Endothelial cell of umbilical vein (primary cell): Measurements from ENCODE around the gene EFHC2. TPM values are rescaled to one million over a fixed set of nuclear protein-coding genes. Genes with fewer than 3 reads are reported as not detected.

Experiments
- BruUV-seq: library from RNA; stranded (reverse); fragments of 400-500 nt; replicated peaks from 2 replicates; lab custom pipeline; 2021; lab: Mats Ljungman, UMichigan
- CTCF ChIA-PET: fragments of 300-600, 350-600 bp; sonication (Branson Sonifier 250); formaldehyde crosslinking; loops from one replicate; lab custom pipeline; 2021; ENCODE audit warnings: antibody characterized with exemption, inconsistent platforms; lab: Charles Lee
- POLR2A ChIA-PET: fragments of 300-600, 350-600 bp; sonication (Branson Sonifier 250); formaldehyde crosslinking; loops from one replicate; lab custom pipeline; 2021; ENCODE audit warnings: antibody characterized with exemption, inconsistent platforms; lab: Charles Lee
- DNase-seq: peaks from one replicate; pipeline ENCODE4 v3.0.0-alpha.2; 2011; ENCODE audit warnings: low read depth, low spot score
- FAIRE-seq: peaks from 2 replicates; lab custom pipeline; 2011; peaks lifted over from hg19 to GRCh38; lab: Jason Lieb, UNC
- H2AFZ ChIP-seq: 2 replicates; pipeline ENCODE4 v1.6.0; 2012; ENCODE audit warnings: low read depth, low read length, control low read depth, inconsistent platforms
- H3K27ac ChIP-seq: 2 replicates; pipeline ENCODE4 v1.5.1; 2011; ENCODE audit warnings: low read depth, mild to moderate bottlenecking, control low read depth, low read length, moderate library complexity; ENCODE audit not compliant: insufficient read depth
- H3K27me3 ChIP-seq, 2 experiments: 2 replicates each; pipeline versions ENCODE4 v1.6.0 to v1.6.1; 2011; ENCODE audit warnings: low read length in 2 of 2, mixed read lengths in 1 of 2; ENCODE audit not compliant: control insufficient read depth in 2 of 2, insufficient read depth in 2 of 2
- H3K36me3 ChIP-seq, 2 experiments: 2 replicates in 1 of 2; 3 replicates in 1 of 2; pipeline ENCODE4 v1.5.1; 2011; ENCODE audit warnings: low read length in 2 of 2, mild to moderate bottlenecking in 1 of 2, moderate library complexity in 1 of 2; ENCODE audit not compliant: control insufficient read depth in 2 of 2, insufficient read depth in 2 of 2; ENCODE audit errors: extremely low read depth in 1 of 2
- H3K4me1 ChIP-seq: 3 replicates; pipeline ENCODE4 v1.5.1; 2011; ENCODE audit warnings: mild to moderate bottlenecking, low read length; ENCODE audit not compliant: control insufficient read depth, insufficient read depth; ENCODE audit errors: extremely low read depth
- H3K4me2 ChIP-seq: 2 replicates; pipeline ENCODE4 v1.6.1; 2011; ENCODE audit warnings: low read length, control low read depth, mixed read lengths; ENCODE audit not compliant: insufficient read depth
- H3K4me3 ChIP-seq, 3 experiments: fragments of 200-600 bp in 1 of 3; sonication (generic), shearing (Covaris generic) in 1 of 3; replicated peaks in 1 of 3; 2 replicates each; pipeline ENCODE4 v1.5.1; 2011 to 2016; ENCODE audit warnings: control low read depth in 3 of 3, low read length in 3 of 3, mild to moderate bottlenecking in 2 of 3, inconsistent platforms in 1 of 3, low read depth in 1 of 3, moderate library complexity in 1 of 3; ENCODE audit not compliant: insufficient read depth in 1 of 3
- H3K79me2 ChIP-seq: 2 replicates; pipeline ENCODE4 v1.6.0; 2012; ENCODE audit warnings: low read length, inconsistent platforms; ENCODE audit not compliant: control insufficient read depth, insufficient read depth
- H3K9ac ChIP-seq: replicated peaks from 2 replicates; pipeline ENCODE3; 2011; ENCODE audit warnings: low read length, control low read depth; ENCODE audit not compliant: insufficient read depth; ENCODE audit errors: extremely low read depth
- H3K9me1 ChIP-seq: replicated peaks from 3 replicates; pipeline ENCODE4 v1.6.0; 2011; ENCODE audit warnings: mild to moderate bottlenecking, low read length; ENCODE audit not compliant: control insufficient read depth, insufficient read depth; ENCODE audit errors: extremely low read depth
- H3K9me3 ChIP-seq: replicated peaks from 2 replicates; pipeline ENCODE4 v1.5.1; 2012; ENCODE audit warnings: low read length, inconsistent platforms; ENCODE audit not compliant: control insufficient read depth, insufficient read depth
- H4K20me1 ChIP-seq: replicated peaks from 2 replicates; pipeline ENCODE3; 2011; ENCODE audit warnings: mild to moderate bottlenecking, low read length; ENCODE audit not compliant: control insufficient read depth, insufficient read depth; ENCODE audit errors: extremely low read depth
- CTCF ChIP-seq, 2 donors: IDR thresholded peaks; 1 replicate in 1 of 2; 2 replicates in 1 of 2; pipeline ENCODE4 v1.5.1; 2011; ENCODE audit warnings: low read length in 2 of 2, mild to moderate bottlenecking in 2 of 2, moderate library complexity in 2 of 2, control low read depth in 1 of 2, inconsistent platforms in 1 of 2, low read depth in 1 of 2; ENCODE audit not compliant: insufficient read depth in 1 of 2; ENCODE audit errors: extremely low read depth in 1 of 2
- EZH2 ChIP-seq: IDR thresholded peaks from 2 replicates; pipeline ENCODE4 v1.6.1; 2012; ENCODE audit warnings: borderline replicate concordance, low read depth, mild to moderate bottlenecking, moderate library complexity, low read length, inconsistent platforms; ENCODE audit not compliant: severe bottlenecking
- FOS ChIP-seq: IDR thresholded peaks from 2 replicates; pipeline ENCODE4 v1.6.1; 2011; ENCODE audit warnings: mild to moderate bottlenecking, low read length, moderate library complexity, borderline replicate concordance; ENCODE audit not compliant: insufficient read depth
- GATA2 ChIP-seq: IDR thresholded peaks from 2 replicates; pipeline ENCODE4 v1.7.0; 2011; ENCODE audit warnings: low read depth, mild to moderate bottlenecking, moderate library complexity, mixed read lengths, low read length; ENCODE audit not compliant: insufficient read length, insufficient read depth
- JUN ChIP-seq: IDR thresholded peaks from 2 replicates; pipeline ENCODE4 v1.6.1; 2011; ENCODE audit warnings: borderline replicate concordance, low read depth; ENCODE audit not compliant: insufficient read length, insufficient read depth
- MAX ChIP-seq: IDR thresholded peaks from 2 replicates; pipeline ENCODE4 v1.6.1; 2011; ENCODE audit not compliant: insufficient read depth, insufficient read length
- MYC ChIP-seq: IDR thresholded peaks from one replicate; pipeline ENCODE4 v1.6.1; 2011; ENCODE audit warnings: mild to moderate bottlenecking, low read depth, low read length
- POLR2A ChIP-seq: IDR thresholded peaks from 2 replicates; pipeline ENCODE4 v1.6.1; 2012; ENCODE audit warnings: low read depth, mild to moderate bottlenecking, control low read depth, low read length
- POLR2AphosphoS5 ChIP-seq: IDR thresholded peaks from 2 replicates; pipeline ENCODE4 v1.6.1; 2012; ENCODE audit warnings: low read depth, mild to moderate bottlenecking, control low read depth, low read length, moderate library complexity; ENCODE audit not compliant: insufficient read depth
- dilution Hi-C: fragments of 300-500 bp; cut with MboI; formaldehyde crosslinking; loops from one replicate; pipeline ENCODE4 v1.15.0; 2019; ENCODE audit warnings: low sequenced_read_pairs; ENCODE audit not compliant: extremely low pct_ligation_motif_present
- intact Hi-C: fragments of 100-400 bp; cut with micrococcal nuclease; formaldehyde crosslinking; loops from one replicate; pipeline ENCODE4 v1.10.0; 2022
- polyA plus RNA-seq, 4 experiments: library from polyadenylated mRNA; depleted of rRNA in 3 of 4; stranded (reverse) in 3 of 4; unstranded in 1 of 4; fragments of >200 nt; gene quantifications; 2 replicates each; pipeline versions ENCODE4 v1.2.1 to v1.2.3, GENCODE V29; 2011 to 2012; ENCODE audit warnings: missing spikeins in 1 of 4
- total RNA-seq: library from RNA; stranded (reverse); gene quantifications from 2 replicates; pipeline ENCODE4 v1.2.3, GENCODE V29; 2021

EFHC2 gene
- total and polyA plus RNA-seq, 2 donors (not counting 3 experiments of a cell fraction or from before 2014, with no cell fraction given): not detected

- no TSS peak for BruUV-seq
- Histone ChIP-seq H3K9ac (no peak overlapping the region), H3K4me2 (no peak overlapping the region), H3K27ac (no peak overlapping the region), H3K4me3 (no peak overlapping the region), H3K9me1 (no peaks in the 10 kb centered on the region), H2AFZ (no peak overlapping the region), H3K79me2 (no peaks in the 10 kb centered on the region), H4K20me1 (no peaks in the 10 kb centered on the region), H3K36me3 (no peaks in the 10 kb centered on the region), H3K4me1 (no peaks in the 10 kb centered on the region), H3K9me3 (no peaks in the 10 kb centered on the region), H3K27me3 (no peaks in the 10 kb centered on the region)
- dilution Hi-C loops (no loop called here), intact Hi-C loops (no loop called here)
- POLR2A ChIA-PET: no interaction called here
- TF ChIP-seq POLR2A: no peak
- TF ChIP-seq MAX: no peak
- TF ChIP-seq FOS: no peak
- TF ChIP-seq POLR2AphosphoS5: no peak
- TF ChIP-seq JUN: no peak
- TF ChIP-seq GATA2: no peak
- no peak for TF ChIP-seq MYC
- no peak for TF ChIP-seq CTCF (IDR thresholded peaks at IDR 0.05; ENCODE audit: extremely low read depth in 1 of 2, insufficient read depth in 1 of 2, low read depth in 1 of 2, low read length in 2 of 2)
- TF ChIP-seq EZH2: no peak
- no peak for DNase-seq
- FAIRE-seq: no peak
- CTCF ChIA-PET: interaction anchor here (0.9 kb wide), 1 partner anchor 36 kb away, joined by 3 read pairs; no protein-coding TSS in a partner anchor
These were observed 63.4 kb downstream of the EFHC2 start for GRCh38 chrX:44280116-44280515.
